SK-N-SH treated with all-trans-retinoic acid at 6 μM for 48 hours (cell line): ENCODE results near the gene MFRP.

Source experiments
- ATAC-seq: fragments of 200-7000 bp; cut with Tn5 transposase; 3 replicates; pipeline ENCODE4 v1.9.1; 2020; ENCODE audit warnings: mild to moderate bottlenecking, moderate library complexity
- ARNTL ChIP-seq: fragments of 450-650 bp; formaldehyde crosslinking; IDR thresholded peaks from 2 replicates; pipeline ENCODE4 v1.5.0; 2020; ENCODE audit warnings: low read depth, mild to moderate bottlenecking, moderate library complexity, borderline replicate concordance
- BACH2 ChIP-seq: fragments of 250-450 bp; sonication (Bioruptor Pico); IDR thresholded peaks from 2 replicates; pipeline ENCODE4 v1.9.0; 2021; ENCODE audit warnings: mild to moderate bottlenecking, borderline replicate concordance
- CREB5 ChIP-seq: fragments of 250-450 bp; sonication (Bioruptor Pico); IDR thresholded peaks from 2 replicates; pipeline ENCODE4 v1.5.1; 2020; ENCODE audit warnings: low read depth, mild to moderate bottlenecking, moderate library complexity
- CSDC2 ChIP-seq: fragments of 250-450 bp; sonication (Bioruptor Pico); IDR thresholded peaks from 2 replicates; pipeline ENCODE4 v1.5.0; 2020; ENCODE audit warnings: mild to moderate bottlenecking, moderate library complexity
- CSRNP3 ChIP-seq: fragments of 250-450 bp; sonication (Bioruptor Pico); IDR thresholded peaks from 2 replicates; pipeline ENCODE4 v1.5.1; 2021; ENCODE audit warnings: mild to moderate bottlenecking, moderate library complexity
- ESRRG ChIP-seq: fragments of 250-450 bp; sonication (Bioruptor Pico); IDR thresholded peaks from 2 replicates; pipeline ENCODE4 v1.6.1; 2021; ENCODE audit warnings: mild to moderate bottlenecking
- GLIS3 ChIP-seq: fragments of 250-450 bp; sonication (Bioruptor Pico); IDR thresholded peaks from 2 replicates; pipeline ENCODE4 v1.5.0; 2020; ENCODE audit warnings: mild to moderate bottlenecking, moderate library complexity
- ISL1 ChIP-seq: fragments of 250-450 bp; sonication (Bioruptor Pico); IDR thresholded peaks from 2 replicates; pipeline ENCODE4 v2.1.2; 2022; ENCODE audit warnings: mild to moderate bottlenecking, moderate library complexity
- OSR1 ChIP-seq: fragments of 250-450 bp; sonication (Bioruptor Pico); IDR thresholded peaks from 2 replicates; pipeline ENCODE4 v1.8.0; 2022; ENCODE audit warnings: moderate library complexity, mild to moderate bottlenecking, inconsistent platforms
- PPARA ChIP-seq: fragments of 250-450 bp; sonication (Bioruptor Pico); IDR thresholded peaks from 2 replicates; pipeline ENCODE4 v1.5.0; 2020; ENCODE audit warnings: mild to moderate bottlenecking, borderline replicate concordance
- RARB ChIP-seq: fragments of 250-450 bp; sonication (Bioruptor Pico); IDR thresholded peaks from 2 replicates; pipeline ENCODE4 v1.8.0; 2021; ENCODE audit warnings: mild to moderate bottlenecking, moderate library complexity
- SNAI2 ChIP-seq: fragments of 250-450 bp; sonication (Bioruptor Pico); IDR thresholded peaks from 2 replicates; pipeline ENCODE4 v1.5.0; 2020; ENCODE audit warnings: mild to moderate bottlenecking, moderate library complexity
- TCF4 ChIP-seq: fragments of 250-450 bp; sonication (Bioruptor Pico); IDR thresholded peaks from 2 replicates; pipeline ENCODE4 v1.8.0; 2021; ENCODE audit warnings: mild to moderate bottlenecking, moderate library complexity, borderline replicate concordance
- TSHZ2 ChIP-seq: fragments of 250-450 bp; sonication (Bioruptor Pico); IDR thresholded peaks from 2 replicates; pipeline ENCODE4 v1.5.0; 2020; ENCODE audit warnings: mild to moderate bottlenecking, moderate library complexity
- ZC3H10 ChIP-seq: fragments of 250-450 bp; sonication (Bioruptor Pico); IDR thresholded peaks from 2 replicates; pipeline ENCODE4 v1.5.1; 2021; ENCODE audit warnings: mild to moderate bottlenecking, moderate library complexity
- ZFP3 ChIP-seq: fragments of 250-450 bp; sonication (Bioruptor Pico); IDR thresholded peaks from 2 replicates; pipeline ENCODE4 v1.5.0; 2020; ENCODE audit warnings: mild to moderate bottlenecking, moderate library complexity
- ZFP30 ChIP-seq: fragments of 450-650 bp; formaldehyde crosslinking; IDR thresholded peaks from 2 replicates; pipeline ENCODE4 v1.5.0; 2022; ENCODE audit warnings: mild to moderate bottlenecking, moderate library complexity
- ZNF565 ChIP-seq: fragments of 450-650 bp; formaldehyde crosslinking; conservative IDR thresholded peaks from 2 replicates; pipeline ENCODE4 v1.5.0; 2020; ENCODE audit warnings: low read depth, mild to moderate bottlenecking, moderate library complexity
- ZNF70 ChIP-seq: fragments of 450-650 bp; formaldehyde crosslinking; IDR thresholded peaks from 2 replicates; pipeline ENCODE4 v1.5.0; 2020; ENCODE audit warnings: mild to moderate bottlenecking, moderate library complexity
- ZNF8 ChIP-seq: fragments of 450-650 bp; formaldehyde crosslinking; IDR thresholded peaks from 2 replicates; pipeline ENCODE4 v1.5.0; 2020; ENCODE audit warnings: mild to moderate bottlenecking, moderate library complexity
- TF ChIP-seq, protein P1 (sequence below): fragments of 250-450 bp; sonication (Bioruptor Pico); IDR thresholded peaks from 2 replicates; pipeline ENCODE4 v1.8.0; 2020; ENCODE audit warnings: mild to moderate bottlenecking, moderate library complexity, borderline replicate concordance

Gene MFRP

DNA sequence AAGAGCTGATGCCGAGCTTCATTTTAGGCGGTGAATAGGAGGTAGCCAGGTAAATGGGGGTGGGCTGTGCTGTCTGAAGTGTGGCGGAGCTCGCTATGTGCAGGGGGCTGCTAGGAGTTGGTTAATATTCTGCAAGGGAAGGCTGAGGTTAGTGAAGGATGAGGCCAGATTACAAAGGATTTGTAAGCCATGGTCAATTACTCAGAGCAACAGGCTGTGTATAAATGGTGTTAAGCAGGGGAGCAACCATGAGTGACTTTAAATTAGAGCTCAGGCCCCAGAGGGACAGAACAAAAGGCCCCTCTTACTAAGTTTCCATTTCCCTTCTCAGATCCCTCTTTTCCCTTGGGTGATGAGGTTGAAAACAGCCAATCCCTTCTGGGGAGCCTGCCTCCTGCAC, 22.3 kb downstream of the MFRP start:
- peak; percentile 10 for ATAC-seq
- no peak for TF ChIP-seq CSRNP3 (CRISPR knock-in tag)
- no peak for TF ChIP-seq OSR1
- TF ChIP-seq ZNF8 = no peak
- TF ChIP-seq RARB = no peak
- TF ChIP-seq ESRRG (CRISPR knock-in tag) = no peak
- no peak for TF ChIP-seq ZNF70 (CRISPR knock-in tag)
- no peak for TF ChIP-seq ZFP3
- TF ChIP-seq ARNTL (CRISPR knock-in tag) = no peak
- TF ChIP-seq, all 23 proteins: peak for 0

DNA sequence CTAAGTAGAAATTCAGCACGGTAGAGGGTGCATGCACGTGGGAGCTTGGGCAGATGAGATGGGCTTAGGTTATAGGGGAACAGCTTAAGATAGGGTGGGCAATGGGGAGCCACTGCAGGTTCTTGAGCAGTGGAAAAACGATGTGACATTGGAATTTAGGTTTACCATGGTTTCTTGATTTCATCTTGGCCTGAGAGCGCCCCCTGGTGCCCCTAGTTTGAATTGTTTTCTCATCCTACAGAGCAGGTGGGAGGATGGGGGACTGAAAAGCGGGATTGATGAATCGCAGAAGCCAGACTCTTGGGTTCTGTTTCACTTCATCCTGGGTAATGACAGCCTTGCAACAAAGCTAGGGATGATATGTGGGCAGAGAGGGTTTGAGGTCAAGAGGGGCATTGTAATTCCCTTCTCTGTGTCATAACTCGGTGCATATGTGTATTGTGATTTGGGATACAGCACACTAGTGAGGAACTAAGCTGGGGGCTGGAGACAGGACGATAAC, 22.9 kb downstream of the MFRP start:
- TF ChIP-seq TCF4 (CRISPR knock-in tag) = peak; percentile 37; the same call in 1 of the 2 replicates
- TF ChIP-seq CREB5 (CRISPR knock-in tag) = peak; percentile 30; the same call in 1 of the 2 replicates
- no peak for TF ChIP-seq OSR1
- no peak for TF ChIP-seq ZFP3
- no peak for TF ChIP-seq ZC3H10
- no peak for TF ChIP-seq ISL1 (CRISPR knock-in tag)
- TF ChIP-seq ESRRG (CRISPR knock-in tag) = peak; percentile 60; the same call in 1 of the 2 replicates
- no peak for TF ChIP-seq GLIS3
- TF ChIP-seq SNAI2 (CRISPR knock-in tag) = no peak
- no peak for TF ChIP-seq ZNF70 (CRISPR knock-in tag)
- TF ChIP-seq RARB = peak; percentile 52; the same call in 1 of the 2 replicates
- TF ChIP-seq, all 23 proteins: peak for 4

GRCh38 chr11:119322921-119323531, 23.5 kb downstream of the MFRP start:
- no peak for ATAC-seq

More for the DNA sequence above, 22.9 kb downstream of the MFRP start:
- ATAC-seq = peak; percentile 79

DNA sequence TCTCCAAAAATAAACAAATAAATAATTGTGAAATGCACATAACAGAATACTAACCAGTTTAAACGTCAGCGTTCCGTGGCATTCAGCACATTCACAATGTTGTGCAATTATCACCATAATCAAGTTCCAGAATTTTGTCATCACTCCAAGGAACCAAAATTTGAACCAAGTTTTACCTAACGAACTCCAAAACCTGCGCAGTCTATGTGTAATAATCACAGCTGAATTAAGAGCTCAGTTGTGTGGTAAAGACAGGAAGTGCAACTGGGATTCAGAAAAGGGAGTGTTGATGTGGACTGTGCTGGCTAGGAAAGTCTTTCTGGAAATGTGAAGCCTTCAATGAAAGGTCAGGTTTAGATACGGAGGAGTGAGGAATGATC, 24.2 kb downstream of the MFRP start:
- 0 out of 3 replicates have a peak, but pooled peaks have one; percentile 14 for ATAC-seq
- TF ChIP-seq ZC3H10 (no peak), ARNTL (CRISPR knock-in tag) (no peak), CSRNP3 (CRISPR knock-in tag) (no peak), ZFP30 (CRISPR knock-in tag) (no peak), ZNF70 (CRISPR knock-in tag) (no peak), CSDC2 (CRISPR knock-in tag) (no peak), OSR1 (no peak), ISL1 (CRISPR knock-in tag) (no peak), TSHZ2 (no peak), PPARA (CRISPR knock-in tag) (no peak), BACH2 (CRISPR knock-in tag) (no peak), ZNF8 (no peak), RARB (no peak), ZNF565 (no peak), CREB5 (CRISPR knock-in tag) (no peak), GLIS3 (no peak), TCF4 (CRISPR knock-in tag) (no peak)
- TF ChIP-seq, protein P1, sequence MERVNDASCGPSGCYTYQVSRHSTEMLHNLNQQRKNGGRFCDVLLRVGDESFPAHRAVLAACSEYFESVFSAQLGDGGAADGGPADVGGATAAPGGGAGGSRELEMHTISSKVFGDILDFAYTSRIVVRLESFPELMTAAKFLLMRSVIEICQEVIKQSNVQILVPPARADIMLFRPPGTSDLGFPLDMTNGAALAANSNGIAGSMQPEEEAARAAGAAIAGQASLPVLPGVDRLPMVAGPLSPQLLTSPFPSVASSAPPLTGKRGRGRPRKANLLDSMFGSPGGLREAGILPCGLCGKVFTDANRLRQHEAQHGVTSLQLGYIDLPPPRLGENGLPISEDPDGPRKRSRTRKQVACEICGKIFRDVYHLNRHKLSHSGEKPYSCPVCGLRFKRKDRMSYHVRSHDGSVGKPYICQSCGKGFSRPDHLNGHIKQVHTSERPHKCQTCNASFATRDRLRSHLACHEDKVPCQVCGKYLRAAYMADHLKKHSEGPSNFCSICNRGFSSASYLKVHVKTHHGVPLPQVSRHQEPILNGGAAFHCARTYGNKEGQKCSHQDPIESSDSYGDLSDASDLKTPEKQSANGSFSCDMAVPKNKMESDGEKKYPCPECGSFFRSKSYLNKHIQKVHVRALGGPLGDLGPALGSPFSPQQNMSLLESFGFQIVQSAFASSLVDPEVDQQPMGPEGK (CRISPR knock-in tag) = no peak

More at GRCh38 chr11:119322921-119323531, 23.5 kb downstream of the MFRP start:
- no peak for TF ChIP-seq ESRRG (CRISPR knock-in tag)
- TF ChIP-seq PPARA (CRISPR knock-in tag) = no peak
- TF ChIP-seq ZFP30 (CRISPR knock-in tag) = no peak
